Measurements from ENCODE around the gene ZBTB16. TPM values are rescaled to one million over a fixed set of nuclear protein-coding genes. Genes with fewer than 3 reads are reported as not detected.

The ZBTB16 gene
- total RNA-seq, 2 experiments from 2014 or later: 11.0 to 11.8 TPM

DNA sequence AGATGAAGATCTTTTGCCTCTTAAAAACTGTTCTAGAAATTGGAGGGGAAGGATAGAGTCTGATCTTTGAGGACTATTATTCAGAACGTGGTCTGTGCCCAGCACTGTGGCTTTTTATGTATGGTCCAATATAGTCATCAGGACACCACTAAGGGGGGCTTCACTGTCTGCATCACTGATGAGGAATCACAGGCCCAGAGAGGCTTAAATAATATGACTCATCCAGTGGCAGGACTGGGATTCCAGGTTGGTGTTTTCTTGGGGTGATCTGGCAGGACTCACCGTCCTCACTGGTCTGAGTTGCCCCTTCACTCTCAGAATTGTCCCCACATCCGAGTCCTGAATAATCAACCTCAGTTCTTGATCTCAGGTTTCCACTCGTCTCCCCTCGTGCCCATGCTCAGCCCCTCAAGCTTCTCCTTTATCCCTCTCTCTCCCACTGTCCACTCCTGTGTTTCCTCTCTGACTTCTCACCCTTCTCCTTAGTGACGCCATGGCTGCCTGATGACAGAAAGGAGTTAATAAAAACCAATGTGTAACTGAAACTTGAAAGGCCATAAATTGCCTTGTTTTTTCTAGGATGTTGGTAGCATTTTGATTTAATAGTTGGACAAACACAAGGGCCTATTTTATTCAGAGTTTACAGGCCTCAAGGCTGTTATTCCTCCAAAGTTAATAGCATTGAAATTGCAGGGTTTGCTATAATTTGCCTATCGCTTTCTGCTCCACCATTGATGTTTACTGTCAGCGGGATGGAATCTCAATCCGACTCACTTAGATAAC lies 141.0 kb downstream of the ZBTB16 start:
- no peak overlapping the region for H3K4me3 Mint-ChIP-seq
- H3K27ac Mint-ChIP-seq: no peak overlapping the region

DNA sequence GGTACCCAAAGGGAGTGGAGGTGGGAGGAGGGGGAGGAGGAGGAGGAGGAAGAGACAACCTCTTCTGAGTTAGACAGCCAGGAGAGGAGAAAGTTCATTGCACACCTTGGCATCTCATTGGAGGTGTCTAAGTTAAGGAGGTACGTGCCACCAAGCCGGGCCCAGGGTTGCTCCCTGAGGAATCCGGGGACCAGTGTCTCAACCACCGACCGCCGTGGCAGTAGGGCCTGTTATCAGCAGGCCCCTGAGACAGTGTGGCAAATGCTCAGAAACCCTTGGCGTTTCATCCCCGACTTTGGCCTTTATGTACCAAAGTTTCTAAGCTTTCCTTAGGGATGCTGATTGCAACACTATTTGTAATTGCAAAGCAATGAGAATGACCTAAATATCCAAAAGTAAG lies 141.7 kb downstream of the ZBTB16 start:
- ChIA-PET POLR2A (interaction anchor here (0.8 kb wide), 1 partner anchor 67 kb away, joined by 3 read pairs; no protein-coding TSS in a partner anchor), CTCF (no interaction called here)
- no peak for DNase-seq

More for the DNA sequence above, 141.0 kb downstream of the ZBTB16 start:
- Mint-ChIP-seq H3K36me3 (ENCODE audit: low read depth) (no peaks in the 10 kb centered on the region), H3K27me3 (no peaks in the 10 kb centered on the region), H3K9me3 (no peaks in the 10 kb centered on the region), H3K4me1 (peaks cover 14% of the 10 kb centered on the region)
- POLR2A ChIA-PET: interaction anchor here (0.6 kb wide), 1 partner anchor 17 kb away, joined by 4 read pairs; no protein-coding TSS in a partner anchor
- DNase-seq: no peak
- CTCF ChIA-PET: interaction anchor here (0.6 to 0.8 kb wide), 2 partner anchors 9 to 16 kb away, joined by 3 read pairs; no protein-coding TSS in a partner anchor

DNA sequence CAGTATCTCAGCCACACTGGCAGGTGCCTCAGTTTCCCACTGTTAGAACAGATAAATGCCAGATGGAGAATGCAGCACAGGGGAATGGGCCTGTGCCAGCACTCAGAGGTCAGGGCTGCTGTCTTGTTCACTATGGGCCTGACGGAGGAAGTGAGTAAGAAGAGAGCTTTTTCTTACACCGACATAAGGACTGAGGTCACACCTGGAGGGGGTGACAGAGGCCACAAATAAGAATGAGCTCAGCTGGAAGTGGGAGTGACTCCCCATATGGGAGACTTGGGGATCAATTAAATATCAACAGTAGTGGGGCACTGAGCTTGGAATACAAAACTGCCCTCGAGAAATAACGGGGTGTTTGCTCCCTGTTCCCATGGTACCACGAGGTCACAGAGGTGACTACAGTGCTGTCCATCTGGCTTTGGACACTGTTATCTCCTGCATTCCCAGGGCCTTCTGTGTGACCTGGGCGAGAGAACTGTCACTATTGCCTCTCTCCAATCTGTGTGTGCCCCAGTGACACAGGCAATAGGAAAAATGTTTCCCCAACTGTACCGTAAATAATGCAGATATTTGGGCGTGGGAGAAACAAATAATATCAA lies 142.6 kb downstream of the ZBTB16 start:
- no peak for DNase-seq
- Mint-ChIP-seq H3K27me3 (no peaks in the 10 kb centered on the region), H3K4me3 (no peak overlapping the region), H3K9me3 (no peaks in the 10 kb centered on the region), H3K4me1 (peaks cover 18% of the 10 kb centered on the region), H3K27ac (no peak overlapping the region), H3K36me3 (ENCODE audit: low read depth) (no peaks in the 10 kb centered on the region)
- ChIA-PET CTCF (interaction anchor here (1.0 kb wide), 1 partner anchor 59 kb away, joined by 6 read pairs; no protein-coding TSS in a partner anchor), POLR2A (interaction anchor here (0.8 to 1.0 kb wide), 4 partner anchors 14 to 68 kb away, joined by 3 read pairs; no protein-coding TSS in a partner anchor)

More for the DNA sequence above, 141.7 kb downstream of the ZBTB16 start:
- no peaks in the 10 kb centered on the region for H3K36me3 Mint-ChIP-seq (ENCODE audit: low read depth)
- no peak overlapping the region for H3K4me3 Mint-ChIP-seq
- H3K9me3 Mint-ChIP-seq: no peaks in the 10 kb centered on the region
- no peak overlapping the region for H3K27ac Mint-ChIP-seq
- H3K27me3 Mint-ChIP-seq: no peaks in the 10 kb centered on the region
- peaks cover 14% of the 10 kb centered on the region for H3K4me1 Mint-ChIP-seq

DNA sequence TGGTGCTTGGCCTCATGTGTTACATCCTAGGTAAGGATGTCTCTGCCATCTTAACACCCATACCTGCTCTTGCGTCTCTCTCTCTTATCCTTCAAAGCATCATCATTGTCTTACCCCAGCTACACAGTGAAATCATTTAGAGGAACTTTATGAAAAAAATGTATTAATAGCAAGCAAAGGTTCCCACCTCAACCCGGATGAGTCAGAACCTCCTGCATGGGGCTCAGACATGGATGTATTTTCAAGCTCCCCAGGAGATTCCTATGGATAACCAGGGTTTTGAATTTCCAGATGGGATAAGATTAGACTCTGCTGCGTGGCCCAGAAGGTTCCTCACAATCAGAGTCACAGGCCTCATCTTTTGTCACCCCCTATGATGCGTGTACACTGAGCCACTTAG lies 147.6 kb downstream of the ZBTB16 start:
- no peak overlapping the region for H3K27ac Mint-ChIP-seq
- no peak overlapping the region for H3K4me3 Mint-ChIP-seq
- no peaks in the 10 kb centered on the region for H3K9me3 Mint-ChIP-seq
- DNase-seq: no peak
- peaks cover 54% of the 10 kb centered on the region for H3K4me1 Mint-ChIP-seq
- CTCF ChIA-PET: interaction anchor here (1.2 to 2.0 kb wide), 4 partner anchors 9 to 54 kb away, joined by 3 to 7 read pairs (median 4); no protein-coding TSS in a partner anchor
- peaks cover 7% of the 10 kb centered on the region for H3K36me3 Mint-ChIP-seq (ENCODE audit: low read depth)
- POLR2A ChIA-PET: interaction anchor here (0.9 to 1.4 kb wide), 2 partner anchors 24 to 35 kb away, joined by 3 to 14 read pairs; no protein-coding TSS in a partner anchor
- H3K27me3 Mint-ChIP-seq: peaks cover 3% of the 10 kb centered on the region

DNA sequence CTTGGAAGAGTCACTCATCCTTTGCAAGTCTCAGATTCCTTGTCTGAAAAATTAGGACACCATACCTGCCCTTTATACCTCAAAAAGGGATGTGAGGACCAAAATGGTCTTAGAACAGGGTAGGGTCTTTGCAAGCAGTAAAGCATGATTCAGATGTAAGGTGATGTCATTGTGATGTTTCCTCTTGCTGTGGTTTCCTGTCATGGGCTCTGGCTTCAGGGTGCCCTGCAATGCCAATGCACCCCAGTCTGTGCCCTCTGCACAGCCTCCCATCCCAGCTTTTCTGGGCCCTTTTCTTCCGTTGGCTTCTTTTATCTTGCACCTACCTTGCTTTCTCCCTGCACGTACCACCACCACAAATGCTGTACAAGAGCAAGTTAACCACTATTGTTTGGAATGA lies 148.9 kb downstream of the ZBTB16 start:
- Mint-ChIP-seq H3K27me3 (peaks cover 6% of the 10 kb centered on the region), H3K9me3 (no peaks in the 10 kb centered on the region), H3K27ac (peak overlapping the region; percentile 74), H3K4me3 (no peak overlapping the region), H3K4me1 (peaks cover 57% of the 10 kb centered on the region), H3K36me3 (ENCODE audit: low read depth) (peaks cover 7% of the 10 kb centered on the region)
- POLR2A ChIA-PET: interaction anchor here (0.7 to 1.8 kb wide), 9 partner anchors 8 to 41 kb away, joined by 3 to 14 read pairs (median 4); no protein-coding TSS in a partner anchor
- CTCF ChIA-PET: interaction anchor here (1.0 to 2.0 kb wide), 3 partner anchors 25 to 53 kb away, joined by 3 to 7 read pairs (median 4); no protein-coding TSS in a partner anchor
- DNase-seq: peak; percentile 62

DNA sequence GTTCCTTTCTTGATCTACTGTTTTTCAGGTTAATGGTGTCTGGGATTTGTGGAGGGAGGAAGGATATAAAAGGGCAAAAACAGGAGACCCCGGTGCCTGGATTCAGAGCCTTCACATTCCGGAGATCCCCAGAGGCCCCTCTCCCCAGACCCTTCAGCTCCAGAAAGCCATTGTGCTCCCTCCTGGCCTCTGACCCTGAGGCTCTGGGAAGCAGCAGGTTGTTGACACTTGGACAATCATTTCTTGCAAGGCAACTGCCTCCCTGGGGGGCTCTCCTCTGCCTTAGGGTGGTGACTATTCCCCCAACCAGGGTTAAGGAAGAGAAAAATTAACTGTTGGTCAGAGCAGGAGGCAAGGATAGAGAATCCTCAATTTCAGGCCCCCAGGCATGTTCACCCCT lies 149.8 kb downstream of the ZBTB16 start:
- Mint-ChIP-seq H3K27ac (no peak overlapping the region), H3K4me1 (peaks cover 62% of the 10 kb centered on the region), H3K36me3 (ENCODE audit: low read depth) (peaks cover 7% of the 10 kb centered on the region), H3K27me3 (peaks cover 10% of the 10 kb centered on the region), H3K4me3 (no peak overlapping the region), H3K9me3 (no peaks in the 10 kb centered on the region)
- no peak for DNase-seq
- CTCF ChIA-PET: interaction anchor here (1.0 kb wide), 1 partner anchor 9 kb away, joined by 3 read pairs; no protein-coding TSS in a partner anchor
- POLR2A ChIA-PET: interaction anchor here (1.6 kb wide), 1 partner anchor 25 kb away, joined by 4 read pairs; no protein-coding TSS in a partner anchor

DNA sequence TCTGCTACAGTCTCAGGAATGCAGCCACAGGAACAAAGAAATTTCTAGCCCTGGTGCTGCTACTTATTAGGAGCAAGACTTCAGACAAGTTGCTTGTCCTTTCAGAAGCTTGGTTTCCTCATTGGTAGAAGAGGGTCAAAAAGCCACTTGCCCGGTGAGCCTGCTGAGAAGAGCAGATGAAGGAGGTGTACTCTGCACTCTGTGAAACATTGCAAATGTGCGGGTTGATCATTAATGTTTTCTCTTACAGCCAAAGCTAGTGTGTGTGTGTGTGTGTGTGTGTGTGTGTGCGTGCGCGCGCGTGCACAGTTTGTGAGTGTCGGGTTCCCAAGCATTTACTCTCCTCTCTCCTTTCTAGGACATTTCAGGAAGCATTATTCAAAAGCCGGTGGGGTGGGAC lies 150.4 kb downstream of the ZBTB16 start:
- POLR2A ChIA-PET: interaction anchor here (1.6 kb wide), 1 partner anchor 26 kb away, joined by 4 read pairs; no protein-coding TSS in a partner anchor
- Mint-ChIP-seq H3K36me3 (ENCODE audit: low read depth) (peaks cover 7% of the 10 kb centered on the region), H3K27ac (peak overlapping the region; percentile 31), H3K4me3 (no peak overlapping the region), H3K4me1 (peaks cover 65% of the 10 kb centered on the region), H3K9me3 (no peaks in the 10 kb centered on the region), H3K27me3 (peaks cover 10% of the 10 kb centered on the region)
- CTCF ChIA-PET: interaction anchor here (1.0 kb wide), 1 partner anchor 10 kb away, joined by 3 read pairs; no protein-coding TSS in a partner anchor
- DNase-seq: no peak

DNA sequence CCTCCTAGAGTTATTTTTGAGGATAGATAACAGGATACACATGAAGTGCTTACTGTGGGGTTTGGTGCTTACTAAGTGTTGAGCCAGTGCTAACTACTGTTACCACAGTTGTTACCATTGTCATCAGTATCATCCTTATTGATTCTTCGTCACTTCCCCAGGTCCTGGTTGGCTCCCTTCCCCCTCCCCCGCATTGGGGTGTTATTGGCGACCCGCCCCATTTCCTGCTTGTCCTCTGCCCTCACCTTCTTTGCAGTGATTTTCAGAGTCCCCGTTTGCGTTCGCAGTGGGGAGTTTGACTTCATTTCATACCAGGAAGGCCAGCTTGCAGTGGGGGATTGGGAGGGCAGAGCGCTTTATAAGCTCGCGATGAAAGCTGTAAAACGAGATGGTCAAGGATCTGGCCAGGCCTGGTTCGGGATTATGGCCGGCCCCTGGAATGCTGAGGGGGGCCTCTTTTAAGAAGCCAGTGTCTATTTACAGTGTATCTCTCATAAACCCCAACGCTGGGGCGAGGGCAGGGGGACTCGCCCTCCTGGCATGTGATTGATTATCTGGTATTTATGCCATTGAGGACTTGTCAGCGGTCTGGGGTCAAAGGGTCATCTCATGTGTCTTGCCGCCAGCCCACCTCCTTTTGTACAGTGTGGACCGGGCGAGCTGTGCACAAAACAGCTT lies 152.1 kb downstream of the ZBTB16 start:
- ChIA-PET CTCF (interaction anchor here (1.4 kb wide), 1 partner anchor 49 kb away, joined by 3 read pairs; no protein-coding TSS in a partner anchor), POLR2A (no interaction called here)
- H3K36me3 Mint-ChIP-seq (ENCODE audit: low read depth): peaks cover 7% of the 10 kb centered on the region
- H3K9me3 Mint-ChIP-seq: no peaks in the 10 kb centered on the region
- peaks cover 10% of the 10 kb centered on the region for H3K27me3 Mint-ChIP-seq
- H3K4me3 Mint-ChIP-seq: no peak overlapping the region
- no peak for DNase-seq
- peaks cover 79% of the 10 kb centered on the region for H3K4me1 Mint-ChIP-seq
- peak overlapping the region; percentile 13 for H3K27ac Mint-ChIP-seq

DNA sequence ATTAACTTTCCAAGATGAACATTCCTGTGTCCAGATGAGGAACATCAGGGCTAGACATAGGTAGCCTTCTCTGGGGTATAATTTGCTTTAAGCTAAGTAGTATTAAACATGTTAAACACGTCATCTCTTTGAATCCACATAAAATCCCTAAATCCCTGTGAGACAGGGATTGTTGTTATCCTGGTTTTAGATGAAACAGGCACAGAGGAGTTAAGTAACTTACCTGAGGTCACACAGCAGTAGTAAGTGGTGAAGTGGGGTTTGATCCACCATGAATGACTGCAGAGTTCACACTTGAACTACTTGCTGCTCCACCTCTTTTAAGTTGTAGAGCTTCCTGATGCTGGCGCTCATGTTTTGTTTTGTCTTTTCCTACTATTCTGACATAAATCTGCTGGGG lies 154.1 kb downstream of the ZBTB16 start:
- no peaks in the 10 kb centered on the region for H3K9me3 Mint-ChIP-seq
- no peak overlapping the region for H3K27ac Mint-ChIP-seq
- H3K27me3 Mint-ChIP-seq: peaks cover 10% of the 10 kb centered on the region
- H3K36me3 Mint-ChIP-seq (ENCODE audit: low read depth): peaks cover 12% of the 10 kb centered on the region
- ChIA-PET POLR2A (interaction anchor here (1.9 kb wide), 1 partner anchor 22 kb away, joined by 6 read pairs; no protein-coding TSS in a partner anchor), CTCF (interaction anchor here (2.0 kb wide), 1 partner anchor 21 kb away, joined by 4 read pairs; no protein-coding TSS in a partner anchor)
- H3K4me1 Mint-ChIP-seq: peaks cover 81% of the 10 kb centered on the region
- no peak for DNase-seq
- no peak overlapping the region for H3K4me3 Mint-ChIP-seq

DNA sequence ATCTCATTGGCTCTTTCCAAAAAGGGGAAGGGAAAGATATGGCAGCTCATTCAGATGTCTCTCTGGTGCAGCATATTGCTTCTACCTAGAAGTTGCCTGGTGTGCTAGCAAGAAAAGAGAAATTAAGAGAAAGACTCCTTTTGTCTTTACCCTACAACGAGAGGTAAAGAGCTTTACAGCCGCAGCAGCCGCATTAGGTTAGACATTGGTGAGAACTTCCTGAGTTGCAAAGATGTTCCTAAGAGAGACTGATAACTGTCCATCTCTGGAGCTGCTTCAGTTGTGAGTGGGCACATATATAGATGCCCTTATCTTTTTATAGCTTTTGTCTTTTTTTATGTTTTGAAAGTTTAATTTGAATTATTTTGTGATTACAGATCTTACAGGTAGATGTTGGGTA lies 155.9 kb downstream of the ZBTB16 start:
- Mint-ChIP-seq H3K27ac (peak overlapping the region; percentile 85), H3K4me1 (peaks cover 72% of the 10 kb centered on the region), H3K36me3 (ENCODE audit: low read depth) (peaks cover 11% of the 10 kb centered on the region), H3K9me3 (no peaks in the 10 kb centered on the region), H3K27me3 (peaks cover 7% of the 10 kb centered on the region), H3K4me3 (peak overlapping the region; percentile 37)
- no peak for DNase-seq
- ChIA-PET CTCF (interaction anchor here (0.9 to 2.0 kb wide), 7 partner anchors 8 to 171 kb away, joined by 3 to 5 read pairs (median 4); no protein-coding TSS in a partner anchor), POLR2A (interaction anchor here (0.8 to 2.2 kb wide), 11 partner anchors 10 to 107 kb away, joined by 3 to 11 read pairs (median 4); no protein-coding TSS in a partner anchor)

DNA sequence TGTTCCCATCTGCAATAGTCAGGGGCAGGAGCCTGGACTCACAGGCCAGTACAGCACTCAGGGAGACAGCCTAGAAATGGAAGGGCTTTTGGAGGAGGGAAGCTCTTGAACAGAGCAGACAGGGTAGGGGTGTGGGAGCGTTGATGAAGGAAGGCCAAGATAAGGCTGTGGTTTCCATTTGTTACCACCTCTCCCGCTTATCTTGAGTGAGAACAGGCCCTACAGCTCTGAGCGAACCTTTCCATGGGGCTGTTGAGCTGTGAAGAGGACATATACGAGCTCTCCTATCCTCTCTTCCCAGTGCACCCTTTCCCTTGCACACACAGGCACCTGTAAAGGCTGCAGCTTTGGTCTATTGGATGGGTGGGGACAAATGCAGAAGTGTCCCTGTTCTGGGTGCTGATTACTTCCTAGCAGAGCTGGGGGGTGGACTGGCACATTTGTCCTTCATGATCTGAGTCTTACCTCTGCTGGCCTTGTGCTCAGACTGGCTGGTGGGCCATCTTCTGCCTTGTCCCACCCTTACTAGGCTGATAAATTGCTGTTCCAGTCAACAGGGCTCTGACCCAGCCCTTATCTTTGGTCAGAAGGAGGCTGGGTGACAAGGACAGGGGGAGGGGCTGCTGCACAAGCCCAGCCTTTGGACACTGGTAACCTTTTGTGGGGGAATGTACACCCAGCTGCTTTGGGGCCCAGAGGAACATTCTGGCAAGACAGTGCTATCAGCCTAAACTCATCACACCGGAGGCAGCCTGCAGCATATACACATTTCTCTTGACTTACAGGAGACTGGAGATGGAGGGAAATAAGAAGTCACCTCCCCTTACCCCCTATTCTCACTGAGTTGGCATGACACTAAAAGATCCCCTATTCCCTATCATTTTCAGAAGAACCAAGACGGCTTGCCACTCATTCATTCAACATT lies 156.6 kb downstream of the ZBTB16 start:
- peak overlapping the region; percentile 85 for H3K27ac Mint-ChIP-seq
- ChIA-PET CTCF (interaction anchor here (0.9 to 1.9 kb wide), 7 partner anchors 9 to 172 kb away, joined by 3 to 6 read pairs (median 4); no protein-coding TSS in a partner anchor), POLR2A (interaction anchor here (0.8 to 2.2 kb wide), 12 partner anchors 8 to 107 kb away, joined by 3 to 11 read pairs (median 4); no protein-coding TSS in a partner anchor)
- peaks cover 11% of the 10 kb centered on the region for H3K36me3 Mint-ChIP-seq (ENCODE audit: low read depth)
- no peak for DNase-seq
- peak overlapping the region; percentile 37 for H3K4me3 Mint-ChIP-seq
- no peaks in the 10 kb centered on the region for H3K9me3 Mint-ChIP-seq
- peaks cover 67% of the 10 kb centered on the region for H3K4me1 Mint-ChIP-seq
- peaks cover 7% of the 10 kb centered on the region for H3K27me3 Mint-ChIP-seq
